NCI-H345 treated with DMSO at 0.1 percent for 48 hours (cell line): ENCODE data around the gene ACSL4.
"Not testable (repeated sequence)": the region's sequence is repeated elsewhere in the genome, so short reads cannot be mapped to it uniquely, and the experiment has no call there.

Experiments used
- DNase-seq: peaks from one replicate; lab custom pipeline; 2025; ENCODE audit not compliant: unreplicated experiment; lab: John Stamatoyannopoulos, UW

Gene ACSL4

GRCh38 chrX:109732017-109732801 is 848 bp downstream of the ACSL4 start:
- DNase-seq = peak; percentile 12

GRCh38 chrX:109728173-109728535 is 4.9 kb downstream of the ACSL4 start:
- DNase-seq = no peak

- DNase-seq = not testable (repeated sequence)
Observed at GRCh38 chrX:109724971-109725370, 8.1 kb downstream of the ACSL4 start.

GRCh38 chrX:109720947-109721346 is 12.1 kb downstream of the ACSL4 start:
- DNase-seq = no peak

GRCh38 chrX:109719264-109719663 is 13.8 kb downstream of the ACSL4 start:
- no peak for DNase-seq

- DNase-seq = no peak
Observed at GRCh38 chrX:109716431-109717028, 16.5 kb downstream of the ACSL4 start.

GRCh38 chrX:109714340-109714958 is 18.6 kb downstream of the ACSL4 start:
- no peak for DNase-seq

- DNase-seq = no peak
Observed at GRCh38 chrX:109710181-109710580, 22.9 kb downstream of the ACSL4 start.

GRCh38 chrX:109709129-109709631 is 23.9 kb downstream of the ACSL4 start:
- no peak for DNase-seq

GRCh38 chrX:109707720-109708119 is 25.3 kb downstream of the ACSL4 start:
- DNase-seq = no peak

- DNase-seq = no peak
Observed at GRCh38 chrX:109707319-109707718, 25.7 kb downstream of the ACSL4 start.

- DNase-seq = no peak
Observed at GRCh38 chrX:109704563-109704962, 28.5 kb downstream of the ACSL4 start.

- no peak for DNase-seq
Observed at GRCh38 chrX:109697855-109698254, 35.2 kb downstream of the ACSL4 start.

- DNase-seq = no peak
Observed at GRCh38 chrX:109696146-109696740, 36.8 kb downstream of the ACSL4 start.

GRCh38 chrX:109695637-109696036 is 37.4 kb downstream of the ACSL4 start:
- DNase-seq = no peak

- DNase-seq = no peak
Observed at GRCh38 chrX:109691752-109692151, 41.3 kb downstream of the ACSL4 start.

- DNase-seq = no peak
Observed at GRCh38 chrX:109691277-109691676, 41.8 kb downstream of the ACSL4 start.

- DNase-seq = no peak
Observed at GRCh38 chrX:109687903-109688302, 45.2 kb downstream of the ACSL4 start.

GRCh38 chrX:109685656-109686078 is 47.4 kb downstream of the ACSL4 start:
- no peak for DNase-seq

- DNase-seq = no peak
Observed at GRCh38 chrX:109684136-109684535, 48.9 kb downstream of the ACSL4 start.

- DNase-seq = no peak
Observed at GRCh38 chrX:109681475-109682081, 51.5 kb downstream of the ACSL4 start.
